Measurements from ENCODE around the gene FEN1.

The FEN1 gene

DNA sequence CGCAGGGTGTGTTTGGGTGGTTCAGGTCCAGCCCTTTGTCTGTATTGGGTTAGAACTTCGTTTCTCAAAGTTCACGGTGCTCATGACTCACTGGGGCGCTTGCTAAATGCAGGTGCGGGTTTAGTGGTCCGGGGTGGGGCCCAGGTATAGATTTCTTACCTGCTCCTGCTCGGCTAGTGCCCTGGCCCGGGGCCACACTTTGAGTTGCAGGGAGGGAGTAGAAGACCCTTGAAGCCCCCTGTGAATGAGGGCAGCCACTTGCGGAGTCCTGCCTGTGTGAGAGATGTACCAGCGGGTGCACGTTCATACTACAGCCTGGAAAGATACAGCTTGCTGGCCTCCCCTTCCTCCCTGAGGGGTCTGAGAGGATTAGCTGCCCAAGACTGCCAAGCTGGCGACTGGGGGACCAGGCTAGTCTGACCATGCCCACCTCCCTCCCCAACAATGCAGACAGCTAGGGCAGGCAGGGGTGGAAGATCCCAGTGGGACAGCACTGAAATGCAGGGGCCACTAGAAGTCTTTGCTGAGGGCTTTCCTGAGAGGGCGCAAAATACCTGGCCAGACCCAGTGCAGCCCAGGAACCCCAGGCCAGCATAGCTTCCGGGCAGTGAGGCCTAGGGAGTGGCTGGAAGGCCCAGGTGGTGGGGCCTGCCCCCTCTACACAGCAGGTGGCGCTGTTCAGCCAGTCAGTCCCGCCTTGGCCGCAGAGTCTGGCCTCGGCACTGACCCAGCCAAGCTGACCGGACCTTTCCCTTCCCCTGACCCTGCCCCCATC lies 45.3 kb upstream of the FEN1 start:
- TF ChIP-seq, protein P1, sequence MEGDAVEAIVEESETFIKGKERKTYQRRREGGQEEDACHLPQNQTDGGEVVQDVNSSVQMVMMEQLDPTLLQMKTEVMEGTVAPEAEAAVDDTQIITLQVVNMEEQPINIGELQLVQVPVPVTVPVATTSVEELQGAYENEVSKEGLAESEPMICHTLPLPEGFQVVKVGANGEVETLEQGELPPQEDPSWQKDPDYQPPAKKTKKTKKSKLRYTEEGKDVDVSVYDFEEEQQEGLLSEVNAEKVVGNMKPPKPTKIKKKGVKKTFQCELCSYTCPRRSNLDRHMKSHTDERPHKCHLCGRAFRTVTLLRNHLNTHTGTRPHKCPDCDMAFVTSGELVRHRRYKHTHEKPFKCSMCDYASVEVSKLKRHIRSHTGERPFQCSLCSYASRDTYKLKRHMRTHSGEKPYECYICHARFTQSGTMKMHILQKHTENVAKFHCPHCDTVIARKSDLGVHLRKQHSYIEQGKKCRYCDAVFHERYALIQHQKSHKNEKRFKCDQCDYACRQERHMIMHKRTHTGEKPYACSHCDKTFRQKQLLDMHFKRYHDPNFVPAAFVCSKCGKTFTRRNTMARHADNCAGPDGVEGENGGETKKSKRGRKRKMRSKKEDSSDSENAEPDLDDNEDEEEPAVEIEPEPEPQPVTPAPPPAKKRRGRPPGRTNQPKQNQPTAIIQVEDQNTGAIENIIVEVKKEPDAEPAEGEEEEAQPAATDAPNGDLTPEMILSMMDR (IDR thresholded peaks at IDR 0.05; ENCODE audit: insufficient read depth, missing control alignments): peak; percentile 70
- DNase-seq (ENCODE audit: insufficient read length, low spot score) (no peak), FAIRE-seq (no peak)

DNA sequence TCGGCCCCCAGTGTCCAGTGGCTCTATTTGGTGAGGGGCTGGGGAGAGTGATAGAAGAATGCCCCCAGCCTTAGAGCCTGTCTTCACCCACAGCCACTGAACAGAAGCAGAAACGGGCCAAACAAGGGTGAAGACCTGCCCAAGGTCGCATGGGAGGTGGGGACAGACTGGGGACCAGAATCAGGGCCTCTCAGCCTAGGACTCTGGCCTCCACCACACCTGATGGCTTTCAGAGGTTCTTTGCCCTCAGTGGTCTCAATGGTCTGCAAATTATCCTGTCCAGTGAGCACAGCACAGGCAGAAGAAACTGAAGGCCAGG lies 44.8 kb upstream of the FEN1 start:
- FAIRE-seq (no peak), DNase-seq (ENCODE audit: insufficient read length, low spot score) (no peak)
- TF ChIP-seq, protein P1 (IDR thresholded peaks at IDR 0.05; ENCODE audit: insufficient read depth, missing control alignments): no peak

DNA sequence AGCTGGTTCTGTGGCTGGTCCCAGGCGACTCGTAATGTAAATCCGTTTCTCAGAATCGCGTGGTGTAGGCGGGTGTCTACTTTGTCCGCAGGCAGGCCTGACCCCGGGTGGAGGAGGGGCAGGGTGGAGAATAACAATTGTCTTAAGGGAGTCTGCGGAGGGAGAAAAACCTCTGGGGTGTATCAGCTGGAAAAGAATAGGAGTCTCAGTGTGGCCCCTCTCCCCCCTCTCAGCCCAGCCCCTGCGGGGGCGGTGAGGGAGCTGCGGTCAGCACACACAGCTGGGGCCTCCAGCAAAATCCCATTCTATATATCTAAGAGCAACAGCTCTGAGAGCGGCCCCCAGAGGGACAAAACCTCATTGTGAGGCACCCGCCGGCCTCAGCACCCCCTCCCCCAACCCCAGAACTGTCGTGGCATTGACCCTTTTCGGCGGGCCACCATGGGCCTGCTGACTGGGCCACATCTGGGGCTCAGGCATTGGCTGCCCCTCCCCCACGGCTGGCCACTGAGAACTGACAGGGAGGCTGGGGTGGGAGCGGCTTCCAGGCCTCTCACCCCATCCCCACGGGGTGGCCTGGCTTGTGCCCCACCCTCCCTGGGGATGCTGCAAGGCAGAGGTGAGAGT lies 43.0 kb upstream of the FEN1 start:
- FAIRE-seq (no peak), DNase-seq (ENCODE audit: insufficient read length, low spot score) (no peak)
- TF ChIP-seq, protein P1 (IDR thresholded peaks at IDR 0.05; ENCODE audit: insufficient read depth, missing control alignments): no peak

DNA sequence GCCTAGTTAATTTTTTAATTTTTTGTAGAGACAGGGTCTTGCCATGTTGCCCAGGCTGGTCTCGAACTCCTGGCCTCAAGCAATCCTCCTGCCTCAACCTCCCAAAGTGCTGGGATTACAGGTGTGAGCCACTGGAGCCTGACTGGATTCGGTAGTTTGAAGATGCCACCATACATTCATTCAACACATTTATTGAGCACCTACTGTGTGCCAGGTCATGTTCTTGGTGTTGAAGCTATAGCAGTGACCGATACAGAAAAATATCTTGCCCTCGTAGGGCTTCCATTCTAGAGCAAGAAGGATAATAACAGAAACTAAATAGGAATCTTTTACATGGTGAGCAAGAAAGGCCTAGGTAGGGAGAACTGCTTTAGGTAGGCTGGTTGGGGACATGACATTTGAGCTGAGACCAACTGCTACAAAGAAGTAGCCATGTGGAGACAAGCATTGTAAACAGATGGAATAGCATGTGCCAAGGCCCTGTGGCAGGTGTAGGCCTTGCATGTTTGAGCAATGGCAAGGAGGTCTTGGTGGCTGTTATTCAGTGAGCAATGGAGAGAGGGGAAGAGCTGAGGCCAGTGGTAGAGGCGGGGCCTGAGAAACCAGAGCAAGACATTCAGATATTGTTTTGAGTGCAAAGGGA lies 42.0 kb upstream of the FEN1 start:
- no peak for FAIRE-seq
- TF ChIP-seq, protein P1 (IDR thresholded peaks at IDR 0.05; ENCODE audit: insufficient read depth, missing control alignments): no peak
- DNase-seq (ENCODE audit: insufficient read length, low spot score): no peak

DNA sequence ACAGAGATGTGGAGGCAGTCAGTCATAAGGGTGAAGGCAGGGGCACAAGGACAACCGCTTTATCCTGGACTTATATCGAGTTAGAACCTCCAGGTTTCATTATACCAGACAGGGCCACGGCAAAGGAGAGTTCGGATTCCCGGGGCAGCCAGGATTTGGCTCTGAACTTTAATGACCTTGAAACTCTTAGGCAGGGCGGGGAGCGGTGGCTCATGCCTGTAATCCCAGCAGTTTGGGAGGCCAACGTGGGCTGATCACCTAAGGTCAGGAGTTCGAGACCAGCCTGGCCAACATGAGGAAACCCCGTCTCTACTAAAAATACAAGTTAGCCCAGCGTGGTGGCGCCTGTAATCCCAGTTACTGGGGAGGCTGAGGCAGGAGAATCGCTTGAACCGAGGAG lies 41.3 kb upstream of the FEN1 start:
- no peak for DNase-seq (ENCODE audit: insufficient read length, low spot score)
- TF ChIP-seq, protein P1 (IDR thresholded peaks at IDR 0.05; ENCODE audit: insufficient read depth, missing control alignments): no peak
- FAIRE-seq: no peak

DNA sequence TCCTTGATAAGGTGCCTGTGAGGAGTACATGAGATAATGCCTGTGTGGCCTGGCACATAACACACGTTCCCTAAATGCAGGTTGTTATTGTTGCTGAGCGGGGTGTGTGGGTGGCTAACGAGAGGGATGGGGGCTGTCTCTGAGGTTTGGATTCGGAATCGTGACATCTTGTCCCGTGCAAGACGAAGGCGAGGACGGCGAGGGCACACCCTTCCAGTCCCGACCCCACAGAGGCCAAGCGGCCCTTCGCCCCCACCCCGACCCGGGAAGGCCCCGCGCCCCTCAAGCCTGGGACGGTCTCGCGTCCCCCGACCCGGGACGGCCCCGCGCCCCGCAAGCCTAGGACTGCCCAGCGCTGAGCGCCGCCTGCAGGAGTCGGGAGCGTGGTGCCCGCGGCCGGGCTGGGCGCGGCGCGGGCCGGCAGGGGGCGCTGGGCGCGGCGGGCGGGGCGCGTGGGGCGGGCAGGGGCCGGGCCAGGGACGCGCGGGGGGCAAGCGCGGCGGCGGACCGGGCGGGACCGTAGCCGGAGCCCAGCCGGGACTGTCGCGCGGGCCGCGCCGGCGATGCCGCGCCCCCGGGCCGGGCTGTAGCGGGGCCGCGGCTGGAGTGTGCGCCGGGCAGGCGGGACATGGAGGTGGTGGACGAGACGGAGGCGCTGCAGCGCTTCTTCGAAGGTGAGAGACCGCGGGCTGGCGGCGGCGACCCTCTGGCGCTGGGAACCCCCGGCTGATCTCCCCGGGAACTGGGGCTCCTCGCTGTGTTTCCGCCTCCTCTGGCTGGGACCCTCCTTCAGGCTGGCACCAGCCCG lies 40.4 kb upstream of the FEN1 start, which contains the start of gene MYRF:
TSS of gene MYRF (plus strand) at position 520 of the 808 bp plus-strand sequence. CDS start at position 629, 109 bp downstream.
- FAIRE-seq (no peak), DNase-seq (ENCODE audit: insufficient read length, low spot score) (no peak)
- TF ChIP-seq, protein P1 (IDR thresholded peaks at IDR 0.05; ENCODE audit: insufficient read depth, missing control alignments): peak; percentile 54

All from D721Med (cell line).